ENCODE measurements around the gene FASTKD3. TPM values are rescaled to one million over a fixed set of nuclear protein-coding genes. Genes with fewer than 3 reads are reported as not detected.

Gene FASTKD3
- total and polyA plus RNA-seq, 7 donors = 3.0 to 23.4 (median 10.3) TPM

GRCh38 chr5:7869474-7870136, 774 bp upstream of the FASTKD3 start:
- Histone ChIP-seq H3K36me3 (peaks cover 0 to 9% (median 0%) of the 10 kb centered on the region in 4 donors), H3K4me1 (peaks cover 0 to 33% (median 26%) of the 10 kb centered on the region in 4 donors), H3K4me3 (peak overlapping the region; percentile 89 to 99 (median 99)), H3K27me3 (no peaks in the 10 kb centered on the region), H3K27ac (peak overlapping the region; percentile 88 to 92 (median 90)), H3K9me3 (no peaks in the 10 kb centered on the region)
- 1% methylated on average over 41 of the region's 41 CpGs for WGBS, 2 donors
- no peak for DNase-seq
- intact Hi-C loops (cut with DNase I) = loop anchor here (10.0 kb wide), 1 partner anchor 1675 kb away; the partner anchor contains the start of gene SEMA5A
- TF ChIP-seq POLR2A (IDR thresholded peaks at IDR 0.05) = no peak
- no peak for TF ChIP-seq POLR2AphosphoS5 (IDR thresholded peaks at IDR 0.05)
- TF ChIP-seq EP300 (IDR thresholded peaks at IDR 0.05) = no peak

- peak overlapping the region; percentile 89 to 99 (median 99) for H3K4me3 ChIP-seq
- intact Hi-C loops (cut with DNase I) = loop anchor here (10.0 kb wide), 1 partner anchor 1676 kb away; the partner anchor contains the start of gene SEMA5A
- H3K36me3 ChIP-seq = peaks cover 0 to 19% (median 0%) of the 10 kb centered on the region in 4 donors
- no peaks in the 10 kb centered on the region for H3K27me3 ChIP-seq
- H3K27ac ChIP-seq = peak overlapping the region; percentile 88 to 92 (median 90)
- H3K4me1 ChIP-seq = peaks cover 0 to 33% (median 26%) of the 10 kb centered on the region in 4 donors
- WGBS, 2 donors = 1% methylated on average over 8 of the region's 8 CpGs
- no peak for DNase-seq
- no peak for TF ChIP-seq POLR2AphosphoS5 (IDR thresholded peaks at IDR 0.05)
- no peak for TF ChIP-seq CTCF (IDR thresholded peaks at IDR 0.05)
- TF ChIP-seq EP300 (IDR thresholded peaks at IDR 0.05) = no peak
- no peak for TF ChIP-seq POLR2A (IDR thresholded peaks at IDR 0.05)
- H3K9me3 ChIP-seq = no peaks in the 10 kb centered on the region
Observed at GRCh38 chr5:7868427-7868772, 431 bp downstream of the FASTKD3 start.

DNA sequence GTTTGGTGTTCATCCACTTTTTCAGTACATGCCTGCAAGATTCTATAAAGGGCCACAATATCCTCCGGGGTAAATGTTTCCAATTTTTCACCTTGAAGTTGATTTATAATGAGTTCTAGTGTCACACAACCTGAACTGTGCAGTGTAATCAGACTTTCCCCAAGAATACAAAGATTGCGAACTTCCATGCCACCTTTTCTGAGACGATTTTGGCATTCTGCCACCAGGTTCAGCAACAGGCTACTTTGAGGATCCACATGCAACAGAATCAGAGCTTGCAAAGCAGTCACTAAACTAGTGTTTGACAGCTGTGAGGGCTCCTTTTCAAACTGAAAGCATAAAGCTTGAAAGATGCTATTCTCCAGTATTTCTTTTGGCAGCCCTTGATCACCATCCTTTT, 1.6 kb downstream of the FASTKD3 start:
- no peaks in the 10 kb centered on the region for H3K27me3 ChIP-seq
- 67 to 81% methylated on average over 3 of the region's 3 CpGs for WGBS, 2 donors
- H3K4me1 ChIP-seq = peaks cover 0 to 33% (median 26%) of the 10 kb centered on the region in 4 donors
- DNase-seq = no peak
- H3K4me3 ChIP-seq = no peak overlapping the region
- H3K36me3 ChIP-seq = peaks cover 0 to 28% (median 0%) of the 10 kb centered on the region in 4 donors
- no peak overlapping the region for H3K27ac ChIP-seq
- intact Hi-C loops (cut with DNase I) = loop anchor here (10.0 kb wide), 1 partner anchor 1678 kb away; the partner anchor contains the start of gene SEMA5A
- TF ChIP-seq EP300 (IDR thresholded peaks at IDR 0.05) = no peak
- TF ChIP-seq CTCF (IDR thresholded peaks at IDR 0.05) = no peak
- TF ChIP-seq POLR2AphosphoS5 (IDR thresholded peaks at IDR 0.05) = no peak
- TF ChIP-seq POLR2A (IDR thresholded peaks at IDR 0.05) = no peak
- no peaks in the 10 kb centered on the region for H3K9me3 ChIP-seq

GRCh38 chr5:7866196-7866595, 2.6 kb downstream of the FASTKD3 start:
- TF ChIP-seq POLR2A (IDR thresholded peaks at IDR 0.05) (no peak), CTCF (IDR thresholded peaks at IDR 0.05) (no peak), EP300 (IDR thresholded peaks at IDR 0.05) (no peak), POLR2AphosphoS5 (IDR thresholded peaks at IDR 0.05) (no peak)
- intact Hi-C loops (cut with DNase I) = loop anchor here (10.0 kb wide), 1 partner anchor 1679 kb away; the partner anchor contains the start of gene SEMA5A
- Histone ChIP-seq H3K4me3 (no peak overlapping the region), H3K4me1 (peaks cover 0 to 30% (median 23%) of the 10 kb centered on the region in 4 donors), H3K27me3 (no peaks in the 10 kb centered on the region), H3K36me3 (peaks cover 0 to 38% (median 5%) of the 10 kb centered on the region in 4 donors), H3K27ac (no peak overlapping the region), H3K9me3 (no peaks in the 10 kb centered on the region)
- 65 to 84% methylated on average over 2 of the region's 2 CpGs for WGBS, 2 donors
- no peak for DNase-seq

DNA sequence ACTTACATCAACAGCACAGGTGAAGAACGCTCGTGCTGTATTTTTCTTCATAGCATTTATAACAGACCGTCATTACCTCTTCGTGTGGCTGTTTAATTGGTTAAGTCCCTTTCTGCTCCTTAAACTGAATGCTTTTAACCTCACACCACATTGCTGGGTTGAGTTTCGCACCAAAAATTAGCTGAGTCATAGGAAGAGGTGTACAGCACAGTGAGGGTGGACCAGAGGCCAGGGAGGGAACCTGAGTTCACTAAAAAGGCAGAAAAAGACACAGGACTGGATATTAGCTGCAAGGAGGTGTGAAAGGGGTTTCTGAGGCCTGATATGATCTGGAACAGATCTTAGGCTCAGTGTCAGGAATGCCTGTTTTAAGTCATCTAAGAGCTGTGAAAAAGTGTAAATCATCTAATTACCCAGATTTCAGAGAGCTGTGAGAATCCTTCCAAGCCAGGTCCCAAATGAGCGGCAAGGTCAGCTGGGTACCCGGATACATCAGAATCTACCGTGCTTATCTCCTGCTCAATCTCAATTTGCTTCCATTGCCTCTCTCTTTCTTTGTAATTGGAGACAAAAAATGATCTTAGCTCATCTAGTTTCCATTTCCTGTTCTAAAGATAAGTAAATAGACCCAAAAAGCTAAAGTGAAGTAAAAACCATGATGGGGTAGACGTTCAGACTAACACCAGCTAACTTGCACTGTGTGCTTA, 10.8 kb downstream of the FASTKD3 start:
- no peak for TF ChIP-seq CTCF (IDR thresholded peaks at IDR 0.05)
- no peak for TF ChIP-seq POLR2A (IDR thresholded peaks at IDR 0.05)
- TF ChIP-seq EP300 (IDR thresholded peaks at IDR 0.05) = no peak
- TF ChIP-seq POLR2AphosphoS5 (IDR thresholded peaks at IDR 0.05) = no peak
- Histone ChIP-seq H3K27ac (no peak overlapping the region), H3K4me3 (no peak overlapping the region), H3K9me3 (no peaks in the 10 kb centered on the region), H3K36me3 (peaks cover 5 to 53% (median 15%) of the 10 kb centered on the region in 4 donors), H3K27me3 (no peaks in the 10 kb centered on the region), H3K4me1 (no peaks in the 10 kb centered on the region)
- no peak for DNase-seq
- 70 to 83% methylated on average over 9 of the region's 9 CpGs for WGBS, 2 donors
- intact Hi-C loops (cut with DNase I) = no loop called here
